HG03575 (cell line): ENCODE data around the gene BCAS1.

Source experiments
- ATAC-seq: cut with Tn5 transposase; IDR thresholded peaks from one replicate; pipeline ENCODE4 v1.9.1; 2021; ENCODE audit not compliant: unreplicated experiment, insufficient number of reproducible peaks, low FRiP score; ENCODE audit errors: extremely low read depth

The BCAS1 gene

GRCh38 chr20:54104781-54105180 lies 34.4 kb upstream of the BCAS1 start:
- ATAC-seq: no peak

- no peak for ATAC-seq
These were observed 33.6 kb upstream of the BCAS1 start for GRCh38 chr20:54103762-54104600.

GRCh38 chr20:54103067-54103761 lies 32.8 kb upstream of the BCAS1 start:
- no peak for ATAC-seq

- no peak for ATAC-seq
These were observed 32.1 kb upstream of the BCAS1 start for GRCh38 chr20:54102543-54102942.

- ATAC-seq: no peak
These were observed 30.2 kb upstream of the BCAS1 start for GRCh38 chr20:54100563-54100962.

DNA sequence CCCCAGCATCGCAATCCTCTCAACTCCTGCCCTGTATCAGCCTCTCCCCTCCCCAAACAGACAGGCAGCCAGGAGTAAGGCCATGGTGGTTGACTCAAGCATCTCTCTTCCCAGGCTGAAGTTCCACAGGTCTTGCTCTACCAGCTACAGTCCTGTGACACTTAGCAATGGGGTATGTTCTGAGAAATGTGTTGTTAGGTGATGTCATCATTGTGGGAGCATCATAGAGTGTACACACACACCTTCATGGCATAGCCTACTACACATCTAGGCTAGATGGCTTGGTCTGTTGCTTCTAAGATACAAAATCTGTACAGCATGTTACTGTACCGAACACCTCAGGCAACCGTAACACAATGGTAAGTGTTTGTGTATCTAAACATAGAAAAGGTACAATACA lies 29.5 kb upstream of the BCAS1 start:
- no peak for ATAC-seq

DNA sequence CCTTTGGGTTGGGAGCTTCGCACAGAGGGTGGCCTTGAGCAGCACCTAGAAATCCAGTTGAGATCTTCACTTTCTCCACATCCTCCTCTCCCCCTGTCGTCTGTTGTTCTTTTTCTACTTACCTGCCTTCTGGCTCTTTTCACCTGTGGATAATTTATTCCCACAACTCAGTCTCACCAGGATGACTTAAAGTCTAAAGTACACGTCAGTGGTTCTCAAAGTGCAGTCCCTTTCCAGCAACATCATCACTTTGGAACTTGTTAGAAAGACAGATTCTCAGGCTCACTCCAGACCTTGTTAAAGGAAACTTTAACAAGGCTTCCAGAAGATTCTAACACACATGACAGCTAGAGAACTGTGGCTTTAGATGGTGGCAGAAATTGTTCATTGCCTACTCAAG lies 27.7 kb upstream of the BCAS1 start:
- no peak for ATAC-seq

DNA sequence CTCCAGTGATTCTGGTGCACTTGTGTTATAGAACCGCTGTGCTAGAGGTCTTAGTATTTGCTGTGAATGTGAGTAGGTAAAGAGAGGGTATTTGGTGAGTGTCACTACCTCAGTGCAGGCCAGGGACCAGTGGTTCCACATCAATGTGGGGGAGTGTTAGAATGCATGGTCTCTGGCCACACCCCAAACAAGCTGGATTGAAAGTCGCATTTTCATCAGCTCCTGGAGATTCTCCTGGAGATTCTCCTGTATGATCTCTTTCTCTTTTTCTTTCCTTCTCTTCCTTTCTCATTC lies 26.8 kb upstream of the BCAS1 start:
- no peak for ATAC-seq

DNA sequence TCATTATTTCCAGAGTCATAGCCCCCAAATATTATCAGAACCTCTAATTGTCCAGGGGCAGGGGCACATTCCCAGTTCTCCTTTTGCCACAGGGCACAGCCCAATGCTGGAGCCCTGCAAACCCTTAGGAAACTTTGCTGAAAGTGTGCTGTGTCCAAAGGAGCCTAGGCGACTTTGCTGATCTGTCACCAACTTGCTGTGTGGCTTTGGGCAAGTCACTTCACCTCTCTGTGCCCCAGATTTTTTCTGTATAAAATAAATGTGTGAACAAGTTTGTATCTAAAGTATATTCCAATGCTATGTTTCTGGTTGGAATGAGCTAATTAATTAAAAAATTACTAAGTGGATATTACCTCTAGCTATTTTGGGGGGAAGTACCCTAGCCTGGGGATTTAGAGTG lies 25.4 kb upstream of the BCAS1 start:
- no peak for ATAC-seq

DNA sequence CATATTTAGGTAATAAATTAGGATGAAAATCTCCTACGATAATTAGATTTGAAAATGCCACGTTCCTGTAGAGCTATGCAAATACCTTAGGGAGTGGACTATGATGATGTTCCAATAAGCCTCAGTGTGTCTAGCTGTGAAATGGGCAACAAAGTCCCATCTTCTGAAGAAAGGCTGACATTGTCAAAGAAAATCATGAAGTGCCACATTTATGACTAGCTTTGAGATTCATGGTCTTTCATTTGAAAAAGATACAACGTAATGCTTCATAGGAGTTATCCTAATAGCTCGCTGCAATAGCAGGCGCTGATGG lies 23.8 kb upstream of the BCAS1 start:
- no peak for ATAC-seq

DNA sequence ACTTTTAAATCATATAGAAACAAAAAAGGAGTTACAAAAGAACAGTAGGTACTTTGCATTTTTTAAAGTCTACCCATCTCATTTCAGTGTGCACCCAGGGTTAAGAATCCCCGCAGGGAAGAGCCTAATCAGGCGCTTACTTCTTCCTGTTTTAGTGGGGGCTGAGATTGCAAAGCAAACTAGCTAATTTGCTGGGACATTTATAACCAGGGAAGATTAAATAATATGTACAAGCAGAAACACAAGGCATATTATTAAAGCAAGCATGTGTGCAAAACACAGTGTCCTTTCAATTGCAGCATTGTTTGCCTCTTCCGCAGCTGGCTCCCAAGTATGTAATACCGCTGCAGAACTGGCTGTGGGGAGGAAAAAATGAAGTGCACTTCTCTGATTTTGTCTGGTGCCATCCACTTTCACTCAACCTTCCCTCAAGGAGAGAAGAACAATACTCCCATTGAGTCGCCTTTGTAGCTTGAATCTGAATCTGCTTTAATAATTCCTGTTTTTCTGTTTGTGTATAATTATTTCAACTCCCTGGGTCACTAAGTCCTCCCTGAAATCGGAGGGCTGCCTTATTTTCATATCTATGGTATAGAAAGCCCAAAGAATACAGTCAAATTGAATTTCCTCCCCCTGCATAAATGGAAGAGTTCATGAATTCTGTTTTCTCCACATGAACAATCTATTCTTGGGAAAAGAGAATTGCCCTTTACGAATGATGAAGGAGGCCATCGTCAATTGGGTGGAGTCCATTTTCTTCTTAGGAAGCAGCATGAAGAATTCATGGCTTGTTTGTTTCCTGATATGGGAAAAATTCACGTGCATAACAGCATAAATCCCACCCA lies 23.3 kb upstream of the BCAS1 start:
- ATAC-seq: no peak

GRCh38 chr20:54092021-54092420 lies 21.6 kb upstream of the BCAS1 start:
- no peak for ATAC-seq

- ATAC-seq: no peak
These were observed 20.7 kb upstream of the BCAS1 start for GRCh38 chr20:54091120-54091480.

GRCh38 chr20:54090230-54091119 lies 20.1 kb upstream of the BCAS1 start:
- ATAC-seq: no peak

- ATAC-seq: no peak
These were observed 18.0 kb upstream of the BCAS1 start for GRCh38 chr20:54088430-54088829.

- ATAC-seq: no peak
These were observed 16.2 kb upstream of the BCAS1 start for GRCh38 chr20:54086507-54087039.

DNA sequence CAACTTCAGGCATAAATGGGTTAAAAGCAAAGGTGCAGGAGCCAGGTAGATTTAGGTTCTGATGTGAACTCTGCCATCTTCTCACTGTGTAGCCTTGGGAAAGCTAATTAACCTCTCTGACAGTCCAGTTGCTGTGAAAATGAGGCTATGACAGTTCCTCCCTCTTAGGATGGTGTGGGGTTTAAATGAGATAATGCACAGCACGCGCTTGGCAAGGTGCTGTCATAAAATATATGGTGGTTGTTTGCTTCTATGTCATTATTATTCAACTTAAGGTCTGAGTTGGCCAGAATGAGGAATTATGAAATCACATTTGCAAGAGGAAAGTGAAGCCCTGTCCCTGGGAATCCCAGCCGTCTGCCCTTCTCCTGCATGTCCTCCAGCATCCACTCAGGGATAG lies 15.5 kb upstream of the BCAS1 start:
- no peak for ATAC-seq

- ATAC-seq: no peak
These were observed 15.0 kb upstream of the BCAS1 start for GRCh38 chr20:54085425-54085824.
